Suprapubic skin (tissue), 4 donors: Measurements from ENCODE around the gene DNAJB14. TPM values are rescaled to one million over a fixed set of nuclear protein-coding genes. Genes with fewer than 3 reads are reported as not detected.

Source experiments
- DNase-seq, 2 donors: peaks; one replicate each; pipeline ENCODE4 v3.0.0-alpha.2; 2019; ENCODE audit warnings: low spot score in 2 of 2
- H3K27ac ChIP-seq: fragments of 200-600 bp; sonication (generic); one replicate; pipeline ENCODE4 v1.5.1; 2019
- H3K27me3 ChIP-seq: fragments of 200-600 bp; sonication (generic); one replicate; pipeline ENCODE4 v1.5.1; 2019
- H3K36me3 ChIP-seq: fragments of 200-600 bp; sonication (generic); one replicate; pipeline ENCODE4 v1.5.1; 2019
- H3K4me1 ChIP-seq: fragments of 200-600 bp; sonication (generic); one replicate; pipeline ENCODE4 v1.5.1; 2019
- H3K4me3 ChIP-seq: fragments of 200-600 bp; sonication (generic); one replicate; pipeline ENCODE4 v1.5.1; 2019; ENCODE audit warnings: mild to moderate bottlenecking
- H3K9me3 ChIP-seq: fragments of 200-600 bp; sonication (generic); one replicate; pipeline ENCODE4 v1.5.1; 2019
- EP300 ChIP-seq: sonication (generic); formaldehyde crosslinking; IDR thresholded peaks from one replicate; pipeline ENCODE4 v1.6.1; 2017; ENCODE audit warnings: antibody characterized with exemption
- POLR2A ChIP-seq, 2 donors: fragments of 450-650 bp; IDR thresholded peaks; one replicate each; pipeline ENCODE4 v1.6.1; 2017; ENCODE audit warnings: antibody characterized with exemption in 2 of 2, mild to moderate bottlenecking in 2 of 2, moderate library complexity in 2 of 2
- POLR2AphosphoS5 ChIP-seq, 3 donors: sonication (generic); formaldehyde crosslinking; IDR thresholded peaks; one replicate each; pipeline ENCODE4 v1.6.1; 2017; ENCODE audit warnings: antibody characterized with exemption in 3 of 3
- WGBS: methylation state at CpG from one replicate; pipeline ENCODE4 v1.1.5; 2018; 5-methylcytosine and 5-hydroxymethylcytosine counted together
- total RNA-seq, 4 donors: library from RNA; depleted of rRNA; stranded (reverse); fragments of >200 nt; gene quantifications; one replicate each; pipeline ENCODE4 v1.1.0, GENCODE V29; 2016
- TF ChIP-seq, protein P1 (sequence below), 2 donors: fragments of 200-600 bp in 1 of 2; fragments of 450-650 bp in 1 of 2; sonication (generic) in 1 of 2; IDR thresholded peaks; one replicate each; pipeline ENCODE4 v1.5.1; 2016 to 2019; ENCODE audit warnings: antibody characterized with exemption in 2 of 2, mild to moderate bottlenecking in 1 of 2, moderate library complexity in 1 of 2

The DNAJB14 gene
- total RNA-seq, 4 donors from 2014 or later: 19.4 to 30.9 (median 19.8) TPM

- Histone ChIP-seq H3K27ac (no peak overlapping the region), H3K36me3 (peaks cover 50% of the 10 kb centered on the region), H3K9me3 (no peaks in the 10 kb centered on the region), H3K27me3 (no peaks in the 10 kb centered on the region), H3K4me3 (no peak overlapping the region), H3K4me1 (no peaks in the 10 kb centered on the region)
- 98% methylated on average over 3 of the region's 3 CpGs for WGBS
- DNase-seq: no peak
- TF ChIP-seq, protein P1, sequence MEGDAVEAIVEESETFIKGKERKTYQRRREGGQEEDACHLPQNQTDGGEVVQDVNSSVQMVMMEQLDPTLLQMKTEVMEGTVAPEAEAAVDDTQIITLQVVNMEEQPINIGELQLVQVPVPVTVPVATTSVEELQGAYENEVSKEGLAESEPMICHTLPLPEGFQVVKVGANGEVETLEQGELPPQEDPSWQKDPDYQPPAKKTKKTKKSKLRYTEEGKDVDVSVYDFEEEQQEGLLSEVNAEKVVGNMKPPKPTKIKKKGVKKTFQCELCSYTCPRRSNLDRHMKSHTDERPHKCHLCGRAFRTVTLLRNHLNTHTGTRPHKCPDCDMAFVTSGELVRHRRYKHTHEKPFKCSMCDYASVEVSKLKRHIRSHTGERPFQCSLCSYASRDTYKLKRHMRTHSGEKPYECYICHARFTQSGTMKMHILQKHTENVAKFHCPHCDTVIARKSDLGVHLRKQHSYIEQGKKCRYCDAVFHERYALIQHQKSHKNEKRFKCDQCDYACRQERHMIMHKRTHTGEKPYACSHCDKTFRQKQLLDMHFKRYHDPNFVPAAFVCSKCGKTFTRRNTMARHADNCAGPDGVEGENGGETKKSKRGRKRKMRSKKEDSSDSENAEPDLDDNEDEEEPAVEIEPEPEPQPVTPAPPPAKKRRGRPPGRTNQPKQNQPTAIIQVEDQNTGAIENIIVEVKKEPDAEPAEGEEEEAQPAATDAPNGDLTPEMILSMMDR (IDR thresholded peaks at IDR 0.05): no peak
- TF ChIP-seq EP300 (no peak), POLR2AphosphoS5 (IDR thresholded peaks at IDR 0.05) (no peak), POLR2A (IDR thresholded peaks at IDR 0.05) (no peak)
These were observed 28.8 kb downstream of the DNAJB14 start for GRCh38 chr4:99917575-99917974.

GRCh38 chr4:99915449-99915848, 31.0 kb downstream of the DNAJB14 start:
- peaks cover 33% of the 10 kb centered on the region for H3K36me3 ChIP-seq
- H3K4me1 ChIP-seq: no peaks in the 10 kb centered on the region
- no peaks in the 10 kb centered on the region for H3K9me3 ChIP-seq
- H3K27ac ChIP-seq: no peak overlapping the region
- no peak overlapping the region for H3K4me3 ChIP-seq
- no peak for DNase-seq
- H3K27me3 ChIP-seq: no peaks in the 10 kb centered on the region
- 87% methylated on average over 2 of the region's 2 CpGs for WGBS
- TF ChIP-seq, protein P1 (IDR thresholded peaks at IDR 0.05): no peak
- TF ChIP-seq EP300 (no peak), POLR2AphosphoS5 (IDR thresholded peaks at IDR 0.05) (no peak), POLR2A (IDR thresholded peaks at IDR 0.05) (no peak)

- H3K27me3 ChIP-seq: no peaks in the 10 kb centered on the region
- TF ChIP-seq POLR2A (IDR thresholded peaks at IDR 0.05) (no peak), EP300 (no peak), POLR2AphosphoS5 (IDR thresholded peaks at IDR 0.05) (no peak)
- TF ChIP-seq, protein P1 (IDR thresholded peaks at IDR 0.05): no peak
- peak overlapping the region; percentile 57 for H3K27ac ChIP-seq
- WGBS: 92% methylated on average over 16 of the region's 16 CpGs
- H3K4me1 ChIP-seq: peaks cover 21% of the 10 kb centered on the region
- peak overlapping the region; percentile 82 for H3K4me3 ChIP-seq
- H3K9me3 ChIP-seq: no peaks in the 10 kb centered on the region
- no peak for DNase-seq
- H3K36me3 ChIP-seq: no peaks in the 10 kb centered on the region
These were observed 51.4 kb downstream of the DNAJB14 start for GRCh38 chr4:99894998-99895397.

GRCh38 chr4:99894161-99894997, 52.0 kb downstream of the DNAJB14 start, which contains the start of gene LAMTOR3:
Gene LAMTOR3 (minus strand): TSS chr4:99894427. CDS start chr4:99893963, 464 bp downstream.
- Histone ChIP-seq H3K27ac (peak within 1 kb of the TSS; percentile 86), H3K36me3 (no peaks in the 10 kb centered on the region), H3K9me3 (no peaks in the 10 kb centered on the region), H3K4me3 (peak within 1 kb of the TSS; percentile 82), H3K4me1 (peaks cover 21% of the 10 kb centered on the region), H3K27me3 (no peaks in the 10 kb centered on the region)
- WGBS: 11% methylated on average over 9 of the region's 40 CpGs
- TF ChIP-seq POLR2AphosphoS5 (IDR thresholded peaks at IDR 0.05) (peak in 2 of 3 donors; percentile 59 to 74), EP300 (no peak), POLR2A (IDR thresholded peaks at IDR 0.05) (peak in 1 of 2 donors; percentile 36)
- TF ChIP-seq, protein P1 (IDR thresholded peaks at IDR 0.05): no peak
- DNase-seq: peak; percentile 92 to 94

- Histone ChIP-seq H3K27me3 (no peaks in the 10 kb centered on the region), H3K9me3 (no peaks in the 10 kb centered on the region), H3K4me1 (peaks cover 21% of the 10 kb centered on the region), H3K27ac (peak overlapping the region; percentile 86), H3K4me3 (peak overlapping the region; percentile 82), H3K36me3 (no peaks in the 10 kb centered on the region)
- 2% methylated on average over 12 of the region's 12 CpGs for WGBS
- TF ChIP-seq POLR2AphosphoS5 (IDR thresholded peaks at IDR 0.05) (no peak), POLR2A (IDR thresholded peaks at IDR 0.05) (no peak), EP300 (no peak)
- TF ChIP-seq, protein P1 (IDR thresholded peaks at IDR 0.05): no peak
- DNase-seq: no peak
These were observed 52.6 kb downstream of the DNAJB14 start for GRCh38 chr4:99893839-99894160.
